ENCODE results near the gene SLCO4A1.
A peak's percentile ranks its signal among the peaks of the same experiment; 100 is the strongest.

SLCO4A1 gene

DNA sequence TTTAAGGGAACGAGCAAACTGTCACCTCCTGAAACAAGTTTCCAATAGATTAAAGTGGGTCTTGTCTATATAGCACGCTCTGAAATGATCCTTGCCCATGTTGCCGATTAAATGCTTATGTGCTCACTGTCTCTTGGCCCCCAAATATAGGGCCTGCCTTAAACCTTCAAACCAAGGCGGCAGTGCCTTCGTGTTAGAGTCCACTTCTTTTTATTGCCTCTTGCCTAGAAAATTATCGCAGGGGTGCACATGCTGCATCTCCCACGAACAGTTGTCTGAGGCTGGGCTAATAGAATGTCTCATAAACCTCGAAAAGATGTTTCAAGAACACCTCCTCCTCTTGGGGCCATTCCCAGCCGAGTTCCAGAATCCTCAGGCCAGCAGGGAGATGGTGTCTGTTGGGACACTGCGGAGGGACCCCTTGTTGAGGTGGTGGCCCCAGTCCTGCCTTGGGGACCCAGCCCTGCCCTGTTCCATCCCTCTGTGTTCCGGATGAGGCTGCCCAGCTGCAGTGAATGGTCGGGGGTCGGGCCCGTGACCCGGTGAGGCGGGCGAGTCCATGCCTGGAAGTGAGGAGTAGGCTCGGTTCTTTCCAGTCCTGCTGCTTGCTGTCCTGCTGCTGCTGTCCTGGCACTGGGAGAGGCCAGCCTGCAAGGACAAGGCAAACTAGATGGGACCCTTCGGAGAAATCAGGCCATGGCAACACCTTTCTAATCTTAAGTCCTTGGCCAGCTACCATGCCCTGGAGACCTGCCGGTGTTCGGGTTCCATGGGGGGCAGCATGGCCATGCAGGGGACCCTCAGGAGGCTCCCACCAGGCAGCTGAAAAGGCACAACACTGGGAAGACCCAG is 34.7 kb upstream of the SLCO4A1 start:
- peaks cover 64% of the 10 kb centered on the region for H3K4me1 ChIP-seq (ENCODE audit: control insufficient read depth, low read length)
- no peaks in the 10 kb centered on the region for H4K20me1 ChIP-seq (ENCODE audit: control insufficient read depth, insufficient read depth, low read depth, low read length)
- peak overlapping the region; percentile 70 for H3K4me3 ChIP-seq (ENCODE audit: low read length)
- H3K36me3 ChIP-seq (ENCODE audit: control insufficient read depth, low read length): no peaks in the 10 kb centered on the region
- TF ChIP-seq, protein P1, sequence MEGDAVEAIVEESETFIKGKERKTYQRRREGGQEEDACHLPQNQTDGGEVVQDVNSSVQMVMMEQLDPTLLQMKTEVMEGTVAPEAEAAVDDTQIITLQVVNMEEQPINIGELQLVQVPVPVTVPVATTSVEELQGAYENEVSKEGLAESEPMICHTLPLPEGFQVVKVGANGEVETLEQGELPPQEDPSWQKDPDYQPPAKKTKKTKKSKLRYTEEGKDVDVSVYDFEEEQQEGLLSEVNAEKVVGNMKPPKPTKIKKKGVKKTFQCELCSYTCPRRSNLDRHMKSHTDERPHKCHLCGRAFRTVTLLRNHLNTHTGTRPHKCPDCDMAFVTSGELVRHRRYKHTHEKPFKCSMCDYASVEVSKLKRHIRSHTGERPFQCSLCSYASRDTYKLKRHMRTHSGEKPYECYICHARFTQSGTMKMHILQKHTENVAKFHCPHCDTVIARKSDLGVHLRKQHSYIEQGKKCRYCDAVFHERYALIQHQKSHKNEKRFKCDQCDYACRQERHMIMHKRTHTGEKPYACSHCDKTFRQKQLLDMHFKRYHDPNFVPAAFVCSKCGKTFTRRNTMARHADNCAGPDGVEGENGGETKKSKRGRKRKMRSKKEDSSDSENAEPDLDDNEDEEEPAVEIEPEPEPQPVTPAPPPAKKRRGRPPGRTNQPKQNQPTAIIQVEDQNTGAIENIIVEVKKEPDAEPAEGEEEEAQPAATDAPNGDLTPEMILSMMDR (IDR thresholded peaks at IDR 0.05; ENCODE audit: low read depth, low read length, poor library complexity, severe bottlenecking): no peak
- no peak for TF ChIP-seq EZH2phosphoT487 (IDR thresholded peaks at IDR 0.05; ENCODE audit: borderline replicate concordance, low read length)
- H3K79me2 ChIP-seq (ENCODE audit: control insufficient read depth, low read length): no peaks in the 10 kb centered on the region
- peak overlapping the region; percentile 96 for H3K27ac ChIP-seq (ENCODE audit: low read depth, low read length)
- H3K9me2 ChIP-seq (replicated peaks; ENCODE audit: control insufficient read depth, low read length): no peaks in the 10 kb centered on the region
- H3K9me3 ChIP-seq (ENCODE audit: control insufficient read depth, insufficient read depth, low read length): peaks cover 10% of the 10 kb centered on the region; the same call in 1 of the 2 replicates
- peaks cover 21% of the 10 kb centered on the region for H3F3A ChIP-seq (ENCODE audit: control insufficient read depth, insufficient read depth)
- peak overlapping the region; percentile 90 for H3K4me2 ChIP-seq (ENCODE audit: low read length)
- no peaks in the 10 kb centered on the region; the same call in 1 of the 2 replicates for H3K27me3 ChIP-seq (ENCODE audit: control insufficient read depth, low read length)

DNA sequence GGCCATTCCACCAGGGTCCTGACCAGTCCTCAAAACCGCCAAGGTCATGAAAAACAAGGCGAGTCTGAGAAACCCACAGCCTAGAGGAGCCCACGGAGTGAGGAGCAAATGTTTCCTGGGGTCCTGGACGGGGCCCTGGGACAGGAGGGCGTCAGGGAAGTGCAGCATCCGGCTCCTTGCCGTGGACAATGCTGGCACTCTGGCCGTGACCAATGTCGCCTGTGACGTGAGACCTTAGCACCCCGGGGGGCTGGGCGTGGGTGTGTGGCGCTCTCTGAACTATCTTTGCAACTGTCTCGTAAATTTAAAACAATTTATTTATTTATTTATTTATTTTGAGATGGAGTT is 34.1 kb upstream of the SLCO4A1 start:
- TF ChIP-seq EZH2phosphoT487 (IDR thresholded peaks at IDR 0.05; ENCODE audit: borderline replicate concordance, low read length): no peak
- TF ChIP-seq, protein P1 (IDR thresholded peaks at IDR 0.05; ENCODE audit: low read depth, low read length, poor library complexity, severe bottlenecking): no peak
- Histone ChIP-seq H3K79me2 (ENCODE audit: control insufficient read depth, low read length) (no peaks in the 10 kb centered on the region), H3K27ac (ENCODE audit: low read depth, low read length) (no peak overlapping the region), H3K9me2 (replicated peaks; ENCODE audit: control insufficient read depth, low read length) (no peaks in the 10 kb centered on the region), H4K20me1 (ENCODE audit: control insufficient read depth, insufficient read depth, low read depth, low read length) (no peaks in the 10 kb centered on the region), H3K27me3 (ENCODE audit: control insufficient read depth, low read length) (no peaks in the 10 kb centered on the region; the same call in 1 of the 2 replicates), H3K36me3 (ENCODE audit: control insufficient read depth, low read length) (no peaks in the 10 kb centered on the region), H3F3A (ENCODE audit: control insufficient read depth, insufficient read depth) (peaks cover 21% of the 10 kb centered on the region), H3K4me1 (ENCODE audit: control insufficient read depth, low read length) (peaks cover 58% of the 10 kb centered on the region), H3K9me3 (ENCODE audit: control insufficient read depth, insufficient read depth, low read length) (peaks cover 10% of the 10 kb centered on the region; the same call in 1 of the 2 replicates), H3K4me2 (ENCODE audit: low read length) (no peak overlapping the region), H3K4me3 (ENCODE audit: low read length) (no peak overlapping the region)

DNA sequence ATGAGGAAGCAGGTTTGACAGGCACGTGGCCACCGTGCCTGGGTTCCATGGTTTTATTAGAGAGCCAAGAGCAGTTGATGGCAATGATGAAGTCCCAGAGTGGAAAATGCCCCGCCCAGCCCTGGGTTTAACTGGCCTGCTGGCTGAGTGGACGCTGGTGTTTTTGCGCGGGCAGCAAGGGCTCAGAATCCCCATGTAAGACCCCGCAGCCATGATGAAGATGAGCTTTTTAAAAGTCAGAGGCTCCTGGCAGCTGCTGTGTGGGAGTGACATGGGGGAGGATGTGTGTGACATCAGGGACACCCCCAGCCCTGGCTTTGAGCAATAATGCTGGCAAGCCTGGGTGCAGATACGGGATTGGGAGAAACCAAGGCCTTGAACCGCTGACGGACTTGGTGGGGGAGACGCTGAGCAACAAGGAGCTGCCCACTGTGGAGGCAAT is 33.0 kb upstream of the SLCO4A1 start:
- Histone ChIP-seq H3K9me3 (ENCODE audit: control insufficient read depth, insufficient read depth, low read length) (peaks cover 10% of the 10 kb centered on the region; the same call in 1 of the 2 replicates), H3K4me3 (ENCODE audit: low read length) (no peak overlapping the region), H3F3A (ENCODE audit: control insufficient read depth, insufficient read depth) (peaks cover 21% of the 10 kb centered on the region), H3K79me2 (ENCODE audit: control insufficient read depth, low read length) (no peaks in the 10 kb centered on the region), H3K36me3 (ENCODE audit: control insufficient read depth, low read length) (no peaks in the 10 kb centered on the region), H3K4me2 (ENCODE audit: low read length) (no peak overlapping the region), H4K20me1 (ENCODE audit: control insufficient read depth, insufficient read depth, low read depth, low read length) (no peaks in the 10 kb centered on the region), H3K27me3 (ENCODE audit: control insufficient read depth, low read length) (no peaks in the 10 kb centered on the region; the same call in 1 of the 2 replicates), H3K9me2 (replicated peaks; ENCODE audit: control insufficient read depth, low read length) (no peaks in the 10 kb centered on the region), H3K4me1 (ENCODE audit: control insufficient read depth, low read length) (peaks cover 47% of the 10 kb centered on the region), H3K27ac (ENCODE audit: low read depth, low read length) (no peak overlapping the region)
- TF ChIP-seq, protein P1 (IDR thresholded peaks at IDR 0.05; ENCODE audit: low read depth, low read length, poor library complexity, severe bottlenecking): no peak
- TF ChIP-seq EZH2phosphoT487 (IDR thresholded peaks at IDR 0.05; ENCODE audit: borderline replicate concordance, low read length): no peak

Data from DOHH2 (cell line).